ENCODE results near the gene SH3RF3.
A peak's percentile ranks its signal among the peaks of the same experiment; 100 is the strongest.

The SH3RF3 gene

GRCh38 chr2:109351164-109351756 lies 222.3 kb downstream of the SH3RF3 start:
- Mint-ChIP-seq H3K4me1 (peaks cover 41% of the 10 kb centered on the region), H3K4me3 (no peak overlapping the region), H3K36me3 (ENCODE audit: low read depth) (peaks cover 19% of the 10 kb centered on the region), H3K27ac (no peak overlapping the region), H3K27me3 (ENCODE audit: low read depth, poor library complexity) (peaks cover 6% of the 10 kb centered on the region), H3K9me3 (peaks cover 16% of the 10 kb centered on the region)
- DNase-seq: no peak
- TF ChIP-seq CTCF (IDR thresholded peaks at IDR 0.05): no peak

- Mint-ChIP-seq H3K9me3 (peaks cover 21% of the 10 kb centered on the region), H3K4me1 (peaks cover 38% of the 10 kb centered on the region), H3K27me3 (ENCODE audit: low read depth, poor library complexity) (peaks cover 6% of the 10 kb centered on the region), H3K4me3 (no peak overlapping the region), H3K27ac (peak overlapping the region; percentile 51), H3K36me3 (ENCODE audit: low read depth) (peaks cover 27% of the 10 kb centered on the region)
- no peak for TF ChIP-seq CTCF (IDR thresholded peaks at IDR 0.05)
- no peak for DNase-seq
These were observed 223.3 kb downstream of the SH3RF3 start for GRCh38 chr2:109352056-109352897.

- no peak for TF ChIP-seq CTCF (IDR thresholded peaks at IDR 0.05)
- DNase-seq: no peak
- Mint-ChIP-seq H3K36me3 (ENCODE audit: low read depth) (peaks cover 35% of the 10 kb centered on the region), H3K4me3 (no peak overlapping the region), H3K27ac (peak overlapping the region; percentile 51), H3K27me3 (ENCODE audit: low read depth, poor library complexity) (peaks cover 6% of the 10 kb centered on the region), H3K9me3 (peaks cover 29% of the 10 kb centered on the region), H3K4me1 (peaks cover 38% of the 10 kb centered on the region)
These were observed 224.1 kb downstream of the SH3RF3 start for GRCh38 chr2:109352898-109353689.

- no peak for DNase-seq
- TF ChIP-seq CTCF (IDR thresholded peaks at IDR 0.05): no peak
- Mint-ChIP-seq H3K27me3 (ENCODE audit: low read depth, poor library complexity) (peaks cover 6% of the 10 kb centered on the region), H3K27ac (no peak overlapping the region), H3K4me3 (no peak overlapping the region), H3K4me1 (peaks cover 31% of the 10 kb centered on the region), H3K36me3 (ENCODE audit: low read depth) (peaks cover 45% of the 10 kb centered on the region), H3K9me3 (peaks cover 39% of the 10 kb centered on the region)
These were observed 225.1 kb downstream of the SH3RF3 start for GRCh38 chr2:109353806-109354745.

- no peak for TF ChIP-seq CTCF (IDR thresholded peaks at IDR 0.05)
- Mint-ChIP-seq H3K9me3 (peaks cover 46% of the 10 kb centered on the region), H3K4me1 (peaks cover 19% of the 10 kb centered on the region), H3K4me3 (no peak overlapping the region), H3K27ac (no peak overlapping the region), H3K36me3 (ENCODE audit: low read depth) (peaks cover 48% of the 10 kb centered on the region), H3K27me3 (ENCODE audit: low read depth, poor library complexity) (peaks cover 6% of the 10 kb centered on the region)
- no peak for DNase-seq
These were observed 226.3 kb downstream of the SH3RF3 start for GRCh38 chr2:109355192-109355843.
